ENCODE data around the gene RBM19. TPM values are rescaled to one million over a fixed set of nuclear protein-coding genes. Genes with fewer than 3 reads are reported as not detected.

The RBM19 gene
- total RNA-seq, 1 donor from 2014 or later = 33.6 TPM

GRCh38 chr12:113900716-113901115 is 65.4 kb downstream of the RBM19 start:
- Histone ChIP-seq H3K27me3 (ENCODE audit: low read depth) (no peaks in the 10 kb centered on the region), H3K4me3 (no peak overlapping the region), H3K36me3 (peaks cover 20% of the 10 kb centered on the region), H3K9me3 (no peaks in the 10 kb centered on the region), H3K4me1 (no peaks in the 10 kb centered on the region), H3K27ac (no peak overlapping the region)
- no peak for TF ChIP-seq CTCF (IDR thresholded peaks at IDR 0.05)
- no peak for ATAC-seq
- intact Hi-C loops (cut with DNase I) = no loop called here
- DNase-seq = no peak

- H3K4me1 ChIP-seq = no peaks in the 10 kb centered on the region
- intact Hi-C loops (cut with DNase I) = no loop called here
- ATAC-seq = no peak
- no peak for DNase-seq
- no peak for TF ChIP-seq CTCF (IDR thresholded peaks at IDR 0.05)
- peaks cover 20% of the 10 kb centered on the region for H3K36me3 ChIP-seq
- no peaks in the 10 kb centered on the region for H3K27me3 ChIP-seq (ENCODE audit: low read depth)
- no peak overlapping the region for H3K27ac ChIP-seq
- H3K4me3 ChIP-seq = no peak overlapping the region
- no peaks in the 10 kb centered on the region for H3K9me3 ChIP-seq
Observed at GRCh38 chr12:113899561-113900471, 66.3 kb downstream of the RBM19 start.

- H3K27ac ChIP-seq = no peak overlapping the region
- H3K27me3 ChIP-seq (ENCODE audit: low read depth) = no peaks in the 10 kb centered on the region
- no peak for ATAC-seq
- TF ChIP-seq CTCF (IDR thresholded peaks at IDR 0.05) = no peak
- intact Hi-C loops (cut with DNase I) = no loop called here
- H3K4me1 ChIP-seq = no peaks in the 10 kb centered on the region
- H3K4me3 ChIP-seq = no peak overlapping the region
- H3K36me3 ChIP-seq = peaks cover 14% of the 10 kb centered on the region
- no peak for DNase-seq
- H3K9me3 ChIP-seq = no peaks in the 10 kb centered on the region
Observed at GRCh38 chr12:113899042-113899560, 67.0 kb downstream of the RBM19 start.

GRCh38 chr12:113898466-113898865 is 67.7 kb downstream of the RBM19 start:
- TF ChIP-seq CTCF (IDR thresholded peaks at IDR 0.05) = no peak
- no peak for ATAC-seq
- H3K36me3 ChIP-seq = peaks cover 8% of the 10 kb centered on the region
- no peaks in the 10 kb centered on the region for H3K9me3 ChIP-seq
- DNase-seq = no peak
- no peak overlapping the region for H3K4me3 ChIP-seq
- H3K4me1 ChIP-seq = no peaks in the 10 kb centered on the region
- H3K27me3 ChIP-seq (ENCODE audit: low read depth) = no peaks in the 10 kb centered on the region
- no peak overlapping the region for H3K27ac ChIP-seq
- intact Hi-C loops (cut with DNase I) = no loop called here

GRCh38 chr12:113897406-113897805 is 68.7 kb downstream of the RBM19 start:
- H3K36me3 ChIP-seq = no peaks in the 10 kb centered on the region
- intact Hi-C loops (cut with DNase I) = no loop called here
- peak in 1 of 2 donors; percentile 32 for ATAC-seq

More at GRCh38 chr12:113897406-113897805, 68.7 kb downstream of the RBM19 start:
- no peak overlapping the region for H3K4me3 ChIP-seq
- no peaks in the 10 kb centered on the region for H3K4me1 ChIP-seq
- no peak overlapping the region for H3K27ac ChIP-seq
- TF ChIP-seq CTCF (IDR thresholded peaks at IDR 0.05) = no peak
- no peak for DNase-seq
- H3K9me3 ChIP-seq = no peaks in the 10 kb centered on the region
- H3K27me3 ChIP-seq (ENCODE audit: low read depth) = no peaks in the 10 kb centered on the region
